ENCODE results near the gene SMCP. TPM values are rescaled to one million over a fixed set of nuclear protein-coding genes. Genes with fewer than 3 reads are reported as not detected.

Gene SMCP
- total RNA-seq, 3 donors from 2014 or later = not detected

DNA sequence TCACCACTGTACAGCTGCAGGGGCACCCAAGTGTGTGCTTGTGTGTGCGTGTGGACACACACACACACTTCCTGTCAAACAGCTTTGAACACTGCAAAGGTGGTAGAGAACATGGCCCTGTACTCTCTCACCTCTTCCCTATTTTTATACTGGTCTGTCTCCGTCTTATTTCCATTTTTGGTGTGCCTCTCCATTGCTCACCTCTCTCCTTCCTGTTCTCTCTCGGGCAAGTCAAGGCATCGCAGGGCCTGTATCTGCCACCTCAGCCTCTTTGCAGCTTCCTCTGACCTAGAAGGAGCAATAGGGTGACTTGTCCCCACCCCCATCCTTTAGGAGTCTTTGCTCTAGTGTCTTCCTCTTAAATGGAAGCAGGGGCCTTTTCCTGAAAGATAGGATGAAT is 2.2 kb downstream of the SMCP start:
- H3K36me3 ChIP-seq = no peaks in the 10 kb centered on the region
- intact Hi-C loops (cut with DNase I; ENCODE audit: low total_unique reads) = no loop called here
- no peak for DNase-seq (ENCODE audit: low spot score in 2 of 2)
- H3K27me3 ChIP-seq = no peaks in the 10 kb centered on the region
- TF ChIP-seq POLR2AphosphoS5 (IDR thresholded peaks at IDR 0.05) = no peak
- TF ChIP-seq CTCF (IDR thresholded peaks at IDR 0.05) = no peak
- no peak for TF ChIP-seq POLR2A (IDR thresholded peaks at IDR 0.05)
- no peak overlapping the region for H3K4me3 ChIP-seq
- no peak overlapping the region for H3K27ac ChIP-seq
- H3K4me1 ChIP-seq = no peaks in the 10 kb centered on the region
- H3K9me3 ChIP-seq = no peaks in the 10 kb centered on the region

DNA sequence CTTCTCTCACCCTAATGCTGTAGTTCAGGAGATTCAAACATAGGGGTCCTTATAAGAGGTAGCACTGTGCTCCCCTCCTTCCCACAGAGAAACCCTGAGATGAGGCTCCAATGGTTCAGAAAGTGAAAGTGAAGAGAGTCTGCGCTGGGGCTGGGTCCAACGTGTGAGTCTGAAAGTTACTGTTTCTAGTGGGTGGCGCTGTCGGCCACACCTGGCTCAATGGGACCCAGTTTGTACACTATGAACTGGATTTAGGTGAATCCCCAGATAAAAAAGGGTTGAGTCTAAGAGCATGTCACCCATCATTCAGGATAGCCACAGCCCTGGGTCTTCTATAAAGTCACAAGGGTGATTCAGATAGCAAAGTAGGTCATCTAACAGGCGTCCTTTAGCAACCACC is 2.8 kb downstream of the SMCP start:
- Histone ChIP-seq H3K27ac (no peak overlapping the region), H3K4me3 (no peak overlapping the region), H3K27me3 (no peaks in the 10 kb centered on the region), H3K36me3 (no peaks in the 10 kb centered on the region), H3K9me3 (no peaks in the 10 kb centered on the region), H3K4me1 (no peaks in the 10 kb centered on the region)
- TF ChIP-seq POLR2AphosphoS5 (IDR thresholded peaks at IDR 0.05) (no peak), CTCF (IDR thresholded peaks at IDR 0.05) (no peak), POLR2A (IDR thresholded peaks at IDR 0.05) (no peak)
- intact Hi-C loops (cut with DNase I; ENCODE audit: low total_unique reads) = no loop called here
- DNase-seq (ENCODE audit: low spot score in 2 of 2) = no peak

- no peak overlapping the region for H3K4me3 ChIP-seq
- DNase-seq (ENCODE audit: low spot score in 2 of 2) = no peak
- H3K36me3 ChIP-seq = no peaks in the 10 kb centered on the region
- H3K27ac ChIP-seq = no peak overlapping the region
- H3K9me3 ChIP-seq = no peaks in the 10 kb centered on the region
- no peak for TF ChIP-seq CTCF (IDR thresholded peaks at IDR 0.05)
- TF ChIP-seq POLR2A (IDR thresholded peaks at IDR 0.05) = no peak
- TF ChIP-seq POLR2AphosphoS5 (IDR thresholded peaks at IDR 0.05) = no peak
- H3K27me3 ChIP-seq = no peaks in the 10 kb centered on the region
- no peaks in the 10 kb centered on the region for H3K4me1 ChIP-seq
- intact Hi-C loops (cut with DNase I; ENCODE audit: low total_unique reads) = no loop called here
Measured at GRCh38 chr1:152884085-152884484, 6.0 kb downstream of the SMCP start.

DNA sequence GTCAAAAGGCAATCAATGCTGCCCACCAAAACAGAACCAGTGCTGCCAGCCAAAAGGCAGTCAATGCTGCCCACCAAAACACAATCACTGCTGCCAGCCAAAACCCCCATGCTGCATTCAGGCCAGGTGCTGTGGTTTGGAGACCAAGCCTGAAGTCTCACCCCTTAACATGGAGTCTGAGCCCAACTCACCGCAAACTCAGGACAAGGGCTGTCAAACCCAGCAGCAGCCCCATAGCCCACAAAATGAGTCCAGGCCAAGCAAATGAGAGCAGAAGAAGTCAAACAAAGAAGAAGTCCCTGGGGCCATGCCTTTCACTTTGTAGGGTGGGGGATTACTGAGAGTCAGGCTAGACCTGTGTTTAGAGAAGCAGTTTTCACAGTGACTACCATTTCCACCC is 6.4 kb downstream of the SMCP start:
- Histone ChIP-seq H3K9me3 (no peaks in the 10 kb centered on the region), H3K27ac (no peak overlapping the region), H3K27me3 (no peaks in the 10 kb centered on the region), H3K4me3 (no peak overlapping the region), H3K36me3 (no peaks in the 10 kb centered on the region), H3K4me1 (no peaks in the 10 kb centered on the region)
- intact Hi-C loops (cut with DNase I; ENCODE audit: low total_unique reads) = no loop called here
- no peak for TF ChIP-seq POLR2AphosphoS5 (IDR thresholded peaks at IDR 0.05)
- TF ChIP-seq POLR2A (IDR thresholded peaks at IDR 0.05) = no peak
- no peak for TF ChIP-seq CTCF (IDR thresholded peaks at IDR 0.05)
- DNase-seq (ENCODE audit: low spot score in 2 of 2) = no peak

- DNase-seq (ENCODE audit: low spot score in 2 of 2) = no peak
- no peak for TF ChIP-seq POLR2AphosphoS5 (IDR thresholded peaks at IDR 0.05)
- TF ChIP-seq POLR2A (IDR thresholded peaks at IDR 0.05) = no peak
- no peak for TF ChIP-seq CTCF (IDR thresholded peaks at IDR 0.05)
- H3K9me3 ChIP-seq = no peaks in the 10 kb centered on the region
- H3K27me3 ChIP-seq = no peaks in the 10 kb centered on the region
- no peak overlapping the region for H3K4me3 ChIP-seq
- no peaks in the 10 kb centered on the region for H3K4me1 ChIP-seq
- intact Hi-C loops (cut with DNase I; ENCODE audit: low total_unique reads) = no loop called here
- H3K36me3 ChIP-seq = no peaks in the 10 kb centered on the region
- H3K27ac ChIP-seq = no peak overlapping the region
Measured at GRCh38 chr1:152884966-152885624, 7.0 kb downstream of the SMCP start.
